Ishikawa (cell line): ENCODE results near the gene SEPTIN3.

Source experiments
- CEBPB ChIP-seq: IDR thresholded peaks from 2 replicates; pipeline ENCODE4 v1.6.1; 2012
- CREB1 ChIP-seq: IDR thresholded peaks from 2 replicates; pipeline ENCODE4 v1.6.1; 2012; ENCODE audit warnings: low read depth
- EGR1 ChIP-seq: IDR thresholded peaks from 2 replicates; pipeline ENCODE4 v1.6.1; 2012
- EP300 ChIP-seq: IDR thresholded peaks from 2 replicates; pipeline ENCODE4 v1.6.1; 2012; ENCODE audit warnings: borderline replicate concordance
- FOXM1 ChIP-seq: IDR thresholded peaks from 2 replicates; pipeline ENCODE4 v1.6.1; 2012; ENCODE audit warnings: low read depth, borderline replicate concordance
- NFIC ChIP-seq: IDR thresholded peaks from 2 replicates; pipeline ENCODE4 v1.6.1; 2012
- RAD21 ChIP-seq: IDR thresholded peaks from 2 replicates; pipeline ENCODE4 v1.6.1; 2012; ENCODE audit warnings: low read depth
- TAF1 ChIP-seq: IDR thresholded peaks from 2 replicates; pipeline ENCODE4 v1.6.1; 2012; ENCODE audit warnings: low read depth, mild to moderate bottlenecking
- TCF12 ChIP-seq: IDR thresholded peaks from 2 replicates; pipeline ENCODE4 v1.6.1; 2012; ENCODE audit warnings: low read depth
- TEAD4 ChIP-seq: IDR thresholded peaks from 2 replicates; pipeline ENCODE4 v1.6.1; 2012
- YY1 ChIP-seq: IDR thresholded peaks from 2 replicates; pipeline ENCODE4 v1.6.1; 2012; ENCODE audit warnings: low read depth
- ZBTB7A ChIP-seq: IDR thresholded peaks from 2 replicates; pipeline ENCODE4 v1.6.1; 2012; ENCODE audit warnings: low read depth
- TF ChIP-seq, protein P1 (sequence below): IDR thresholded peaks from 2 replicates; pipeline ENCODE4 v1.6.1; 2012
- TF ChIP-seq, protein P2 (sequence below): IDR thresholded peaks from 2 replicates; pipeline ENCODE4 v1.6.1; 2012
- TF ChIP-seq, protein P3 (sequence below): IDR thresholded peaks from 2 replicates; pipeline ENCODE4 v1.6.1; 2012; ENCODE audit warnings: low read depth, mild to moderate bottlenecking

Gene SEPTIN3

DNA sequence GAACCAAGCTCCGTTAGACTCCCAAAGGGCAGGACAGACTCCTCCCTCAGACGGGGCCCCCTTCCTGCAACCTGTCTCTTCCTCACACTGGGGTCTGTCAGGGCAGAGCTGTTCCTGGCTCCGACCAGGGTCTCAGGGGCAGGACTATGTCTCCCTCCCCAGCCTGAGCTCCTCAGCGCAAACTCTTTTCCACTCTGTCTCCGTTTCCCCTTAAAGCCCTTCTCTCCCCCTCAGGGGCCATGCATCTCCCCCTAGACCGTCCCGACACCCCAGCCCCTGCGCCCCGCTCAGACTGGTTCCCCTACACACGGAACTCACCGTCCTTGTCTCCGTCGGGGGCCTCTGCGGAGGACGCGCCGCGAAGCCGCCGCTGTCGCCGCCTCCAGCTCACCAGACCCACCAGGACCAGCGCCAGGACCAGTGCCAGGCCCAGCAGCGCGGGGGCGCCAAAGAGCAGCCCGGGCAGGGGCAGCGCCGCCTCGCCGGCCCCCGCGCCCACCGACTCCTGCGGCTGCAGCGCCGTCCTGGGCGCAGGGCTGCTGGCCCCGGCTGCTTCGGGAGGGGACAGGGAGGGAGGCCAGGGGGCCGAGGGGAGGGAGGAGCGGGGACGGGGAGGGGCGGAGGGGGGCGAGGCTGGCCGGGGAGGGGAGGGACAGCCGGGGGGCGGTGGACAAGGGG, 43.3 kb upstream of the SEPTIN3 start:
- no peak for TF ChIP-seq TEAD4
- peak; percentile 97 for TF ChIP-seq ZBTB7A
- TF ChIP-seq CEBPB, result no peak
- TF ChIP-seq RAD21, result peak; percentile 43; the same call in 1 of the 2 replicates
- TF ChIP-seq, protein P1, sequence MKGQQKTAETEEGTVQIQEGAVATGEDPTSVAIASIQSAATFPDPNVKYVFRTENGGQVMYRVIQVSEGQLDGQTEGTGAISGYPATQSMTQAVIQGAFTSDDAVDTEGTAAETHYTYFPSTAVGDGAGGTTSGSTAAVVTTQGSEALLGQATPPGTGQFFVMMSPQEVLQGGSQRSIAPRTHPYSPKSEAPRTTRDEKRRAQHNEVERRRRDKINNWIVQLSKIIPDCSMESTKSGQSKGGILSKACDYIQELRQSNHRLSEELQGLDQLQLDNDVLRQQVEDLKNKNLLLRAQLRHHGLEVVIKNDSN, result no peak

DNA sequence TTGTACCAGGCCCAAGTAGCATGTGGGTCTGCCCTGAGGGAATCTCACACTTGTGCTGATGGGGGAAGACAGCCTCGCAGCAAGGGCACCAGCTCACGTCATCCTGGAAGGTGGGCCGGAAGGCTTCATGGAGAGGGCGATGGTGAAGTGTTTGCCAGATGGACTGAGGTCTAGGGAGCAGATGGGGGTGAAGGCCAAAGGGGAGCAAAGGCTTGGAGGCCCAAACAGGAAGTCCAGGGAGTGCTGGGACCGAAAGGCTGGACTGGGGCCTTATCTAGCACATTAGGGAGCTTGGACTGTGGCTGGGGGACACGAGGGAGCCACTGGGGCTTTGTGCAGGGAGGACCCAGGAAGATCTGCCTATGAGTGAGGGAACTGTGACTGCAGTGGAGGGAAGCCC, 41.4 kb upstream of the SEPTIN3 start:
- TF ChIP-seq CEBPB (no peak), EGR1 (no peak), YY1 (no peak), TAF1 (no peak), TCF12 (no peak)
- TF ChIP-seq, protein P2, sequence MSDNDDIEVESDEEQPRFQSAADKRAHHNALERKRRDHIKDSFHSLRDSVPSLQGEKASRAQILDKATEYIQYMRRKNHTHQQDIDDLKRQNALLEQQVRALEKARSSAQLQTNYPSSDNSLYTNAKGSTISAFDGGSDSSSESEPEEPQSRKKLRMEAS, result no peak
- TF ChIP-seq, protein P3, sequence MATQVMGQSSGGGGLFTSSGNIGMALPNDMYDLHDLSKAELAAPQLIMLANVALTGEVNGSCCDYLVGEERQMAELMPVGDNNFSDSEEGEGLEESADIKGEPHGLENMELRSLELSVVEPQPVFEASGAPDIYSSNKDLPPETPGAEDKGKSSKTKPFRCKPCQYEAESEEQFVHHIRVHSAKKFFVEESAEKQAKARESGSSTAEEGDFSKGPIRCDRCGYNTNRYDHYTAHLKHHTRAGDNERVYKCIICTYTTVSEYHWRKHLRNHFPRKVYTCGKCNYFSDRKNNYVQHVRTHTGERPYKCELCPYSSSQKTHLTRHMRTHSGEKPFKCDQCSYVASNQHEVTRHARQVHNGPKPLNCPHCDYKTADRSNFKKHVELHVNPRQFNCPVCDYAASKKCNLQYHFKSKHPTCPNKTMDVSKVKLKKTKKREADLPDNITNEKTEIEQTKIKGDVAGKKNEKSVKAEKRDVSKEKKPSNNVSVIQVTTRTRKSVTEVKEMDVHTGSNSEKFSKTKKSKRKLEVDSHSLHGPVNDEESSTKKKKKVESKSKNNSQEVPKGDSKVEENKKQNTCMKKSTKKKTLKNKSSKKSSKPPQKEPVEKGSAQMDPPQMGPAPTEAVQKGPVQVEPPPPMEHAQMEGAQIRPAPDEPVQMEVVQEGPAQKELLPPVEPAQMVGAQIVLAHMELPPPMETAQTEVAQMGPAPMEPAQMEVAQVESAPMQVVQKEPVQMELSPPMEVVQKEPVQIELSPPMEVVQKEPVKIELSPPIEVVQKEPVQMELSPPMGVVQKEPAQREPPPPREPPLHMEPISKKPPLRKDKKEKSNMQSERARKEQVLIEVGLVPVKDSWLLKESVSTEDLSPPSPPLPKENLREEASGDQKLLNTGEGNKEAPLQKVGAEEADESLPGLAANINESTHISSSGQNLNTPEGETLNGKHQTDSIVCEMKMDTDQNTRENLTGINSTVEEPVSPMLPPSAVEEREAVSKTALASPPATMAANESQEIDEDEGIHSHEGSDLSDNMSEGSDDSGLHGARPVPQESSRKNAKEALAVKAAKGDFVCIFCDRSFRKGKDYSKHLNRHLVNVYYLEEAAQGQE, result no peak

DNA sequence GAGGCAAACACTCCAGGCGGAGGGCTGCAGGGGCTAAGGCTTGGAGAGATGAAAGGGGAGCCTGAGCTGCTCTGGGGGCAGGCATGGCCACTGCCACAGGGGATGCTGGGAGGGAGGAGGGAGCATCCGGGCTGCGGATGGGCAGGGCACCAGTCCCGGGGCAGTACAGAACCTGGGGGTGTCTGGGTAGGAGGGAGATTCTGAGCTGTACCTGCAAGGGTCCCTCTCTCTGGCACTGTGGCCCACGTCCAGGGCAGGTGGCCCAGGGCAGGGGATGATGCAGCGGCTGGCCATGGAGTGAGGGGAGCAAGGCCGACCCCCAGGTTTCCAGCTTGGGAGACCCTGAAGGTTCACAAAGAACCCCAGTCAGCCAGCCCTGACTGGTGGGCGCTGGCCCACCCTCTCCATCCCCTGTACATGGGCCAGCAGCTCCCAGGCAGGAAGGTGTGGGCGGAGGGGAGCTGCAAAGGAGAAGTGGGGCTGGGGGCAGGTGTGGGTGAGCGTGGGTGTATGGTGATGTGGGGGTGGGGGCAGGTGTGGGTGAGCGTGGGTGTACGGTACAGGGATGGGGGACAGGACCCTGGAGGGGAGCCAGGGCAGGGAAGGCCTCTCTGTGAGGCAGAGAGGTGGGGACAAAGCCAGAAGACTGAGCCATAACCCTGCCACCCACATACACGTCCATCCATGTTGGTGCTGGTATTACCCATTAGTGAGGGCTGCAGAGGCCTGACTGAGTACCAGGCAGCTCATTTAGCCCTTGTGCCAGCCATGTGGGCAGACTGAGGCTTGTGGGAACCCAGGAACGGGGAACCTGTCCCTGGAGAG, 40.4 kb upstream of the SEPTIN3 start:
- peak; percentile 60 for TF ChIP-seq EGR1
- no peak for TF ChIP-seq RAD21
- TF ChIP-seq ZBTB7A, result 0 out of 2 replicates have a peak, but pooled peaks have one; percentile 24

DNA sequence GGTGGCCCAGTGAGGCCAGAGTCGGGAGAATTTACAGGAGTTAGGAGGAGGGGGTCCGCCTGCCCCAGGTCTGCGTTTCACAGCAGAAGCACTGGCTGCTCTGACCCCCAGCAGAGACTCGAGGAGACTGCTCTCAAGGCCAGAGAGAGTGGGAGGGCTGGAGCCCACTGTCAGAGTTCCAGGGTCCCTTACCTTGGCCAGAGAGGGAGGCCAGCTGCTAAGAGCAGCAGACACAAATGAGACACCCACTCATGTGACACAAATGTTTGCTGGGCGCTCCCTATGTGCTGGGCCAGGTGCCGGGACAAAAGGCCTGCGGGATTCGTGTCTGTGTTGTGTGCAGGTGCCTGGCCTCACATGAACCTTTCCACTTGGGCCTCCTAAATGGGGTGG, 39.8 kb upstream of the SEPTIN3 start:
- TF ChIP-seq, protein P3, result no peak
- TF ChIP-seq YY1 (no peak), ZBTB7A (no peak), CREB1 (no peak), NFIC (no peak), FOXM1 (no peak), TEAD4 (no peak), TCF12 (no peak), RAD21 (no peak), EGR1 (no peak), TAF1 (no peak), CEBPB (no peak), EP300 (no peak)
- TF ChIP-seq, protein P2, result no peak
- TF ChIP-seq, protein P1, result no peak

DNA sequence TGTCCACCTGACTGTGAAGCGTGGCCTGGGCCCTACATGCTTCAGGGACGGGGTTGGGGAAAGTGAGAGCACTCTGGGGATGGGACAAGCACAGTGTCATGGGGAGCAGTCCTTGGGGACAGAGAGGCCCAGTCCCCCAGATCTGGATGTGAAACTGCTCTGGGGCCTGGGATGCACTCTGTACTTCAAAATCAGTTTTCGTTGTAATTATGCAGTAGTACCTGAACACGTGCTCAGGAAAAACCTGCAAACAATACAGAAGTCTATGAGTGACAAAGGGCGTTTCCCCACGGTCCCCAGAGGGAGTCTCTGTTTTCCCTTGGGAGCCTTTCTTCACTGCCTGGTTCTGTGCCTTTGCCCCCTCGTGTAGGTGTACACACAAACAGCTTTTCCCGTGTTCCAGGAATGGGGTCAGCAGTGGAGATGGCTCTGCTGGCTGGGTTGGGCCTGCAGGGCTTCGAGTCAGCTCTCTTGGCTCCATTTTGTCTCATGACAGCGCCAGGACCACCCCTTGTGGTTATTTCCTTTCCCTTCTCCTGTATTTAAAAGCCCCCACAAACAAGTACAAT, 37.5 kb upstream of the SEPTIN3 start:
- TF ChIP-seq, protein P1, result no peak
- no peak for TF ChIP-seq RAD21

DNA sequence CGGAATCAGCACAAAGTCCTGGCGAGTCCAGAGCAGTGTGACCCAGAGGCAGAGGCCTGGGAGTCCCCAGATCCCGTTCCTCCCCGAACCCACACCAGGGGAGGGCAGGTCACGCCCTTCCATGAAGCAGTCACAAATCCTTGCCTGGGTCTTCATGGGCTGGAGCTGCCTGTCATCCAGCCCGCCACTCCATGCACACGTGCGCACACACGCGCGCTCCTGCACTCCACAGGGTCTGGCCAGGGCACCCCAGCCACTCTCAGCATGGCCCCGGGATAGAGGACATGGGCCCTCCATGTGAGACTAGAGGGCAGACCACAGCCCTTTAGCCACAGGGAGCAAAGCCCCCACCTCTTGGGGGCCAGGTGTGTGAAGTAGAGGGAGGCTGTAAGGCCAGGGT, 36.9 kb upstream of the SEPTIN3 start:
- no peak for TF ChIP-seq TEAD4
- no peak for TF ChIP-seq TCF12
- TF ChIP-seq CEBPB, result no peak
- no peak for TF ChIP-seq TAF1
- no peak for TF ChIP-seq ZBTB7A
- TF ChIP-seq RAD21, result no peak
- TF ChIP-seq, protein P3, result no peak
- TF ChIP-seq NFIC, result no peak
- no peak for TF ChIP-seq CREB1
- TF ChIP-seq EGR1, result no peak
- TF ChIP-seq YY1, result no peak
- TF ChIP-seq FOXM1, result no peak
- TF ChIP-seq, protein P2, result no peak
- TF ChIP-seq, protein P1, result no peak
- TF ChIP-seq EP300, result no peak
